SJCRH30 (cell line): ENCODE results near the gene LOC128125822.

Experiments used
- DNase-seq, 2 experiments: peaks; one replicate each; pipeline ENCODE4 v3.0.0-alpha.2; 2015 to 2020
- H3K27ac ChIP-seq: fragments of 250-450 bp; sonication (Bioruptor Pico); 2 replicates; pipeline ENCODE4 v1.5.1; 2020; ENCODE audit warnings: mild to moderate bottlenecking, moderate library complexity
- H3K27me3 ChIP-seq: fragments of 250-450 bp; sonication (Bioruptor Pico); 2 replicates; pipeline ENCODE4 v1.5.1; 2020; ENCODE audit warnings: mild to moderate bottlenecking, moderate library complexity
- H3K36me3 ChIP-seq: fragments of 250-450 bp; sonication (Bioruptor Pico); 2 replicates; pipeline ENCODE4 v1.5.1; 2020; ENCODE audit warnings: mild to moderate bottlenecking, moderate library complexity
- H3K4me1 ChIP-seq: fragments of 250-450 bp; sonication (Bioruptor Pico); 2 replicates; pipeline ENCODE4 v1.5.1; 2020; ENCODE audit warnings: mild to moderate bottlenecking, moderate library complexity
- H3K4me3 ChIP-seq: fragments of 250-450 bp; sonication (Bioruptor Pico); 2 replicates; pipeline ENCODE4 v1.5.1; 2020; ENCODE audit warnings: mild to moderate bottlenecking, moderate library complexity
- H3K9me3 ChIP-seq: fragments of 250-450 bp; sonication (Bioruptor Pico); replicated peaks from 2 replicates; pipeline ENCODE4 v1.5.1; 2020; ENCODE audit warnings: mild to moderate bottlenecking, moderate library complexity

LOC128125822 gene

DNA sequence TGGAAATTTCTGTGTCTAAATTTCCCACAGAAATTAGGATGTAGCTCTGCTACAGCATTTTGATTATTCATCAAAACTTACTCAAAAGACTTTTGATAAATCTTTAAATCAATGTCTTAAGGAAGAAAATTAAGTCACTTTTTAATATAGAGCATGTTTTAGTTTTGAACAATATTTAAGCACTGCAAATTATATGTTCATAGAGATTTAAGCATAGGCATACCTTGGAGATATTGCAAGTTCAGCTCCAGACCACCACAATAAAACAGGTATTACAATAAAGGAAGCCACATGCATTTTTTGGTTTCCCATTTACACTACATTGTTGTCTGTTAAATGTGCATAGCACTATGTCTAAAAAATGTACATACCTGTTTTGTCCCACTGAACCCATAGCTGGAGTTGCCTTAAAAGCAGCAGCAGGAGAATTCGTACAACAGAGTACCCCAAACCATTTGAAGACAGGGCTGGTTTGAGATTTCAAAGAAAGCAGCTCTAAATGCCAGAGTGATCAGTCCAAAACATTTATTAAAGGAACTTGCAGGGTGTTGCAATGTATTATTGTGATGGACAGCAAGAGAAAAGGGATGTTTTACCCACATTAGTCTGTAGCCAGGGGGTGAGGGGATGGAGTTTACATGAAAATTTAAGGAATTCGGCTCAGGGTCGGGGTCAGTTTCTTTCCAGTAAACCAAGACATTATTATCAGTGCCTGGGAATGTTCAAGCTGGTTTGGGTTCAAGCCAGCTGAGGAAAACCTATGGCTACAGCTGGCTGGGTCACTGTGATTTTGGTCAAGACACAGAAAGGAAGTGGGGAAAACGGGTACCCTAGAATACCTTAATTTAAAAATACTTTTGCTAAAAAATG is 6.3 kb upstream of the LOC128125822 start:
- H3K27ac ChIP-seq: no peak overlapping the region
- no peaks in the 10 kb centered on the region for H3K4me1 ChIP-seq
- DNase-seq: no peak

DNA sequence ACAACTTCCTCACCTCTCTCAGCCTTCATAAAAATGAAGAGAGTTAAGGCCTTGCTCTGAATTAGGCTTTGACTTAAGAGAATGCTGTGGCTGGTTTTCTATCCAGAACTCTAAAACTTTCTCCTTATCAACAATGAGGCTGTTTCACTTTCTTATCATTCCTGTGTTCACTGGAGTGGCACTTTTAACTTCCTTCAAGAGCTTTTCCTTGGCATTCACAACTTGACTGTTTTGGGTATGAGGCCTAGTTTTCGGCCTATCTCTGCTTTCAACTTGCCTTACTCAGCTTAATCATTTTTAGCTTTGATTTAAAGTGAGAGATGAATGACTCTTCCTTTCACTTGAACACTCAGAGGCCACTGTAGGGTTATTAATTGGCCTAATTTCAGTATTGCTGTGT is 4.3 kb upstream of the LOC128125822 start:
- no peak overlapping the region for H3K4me3 ChIP-seq
- 0 out of 2 replicates have a peak, but pooled peaks cover 2% of the 10 kb centered on the region for H3K9me3 ChIP-seq
- 0 out of 2 replicates have a peak, but pooled peaks cover 3% of the 10 kb centered on the region for H3K27me3 ChIP-seq
- H3K27ac ChIP-seq: no peak overlapping the region
- no peak for DNase-seq
- H3K36me3 ChIP-seq: no peaks in the 10 kb centered on the region
- H3K4me1 ChIP-seq: no peaks in the 10 kb centered on the region

More for the DNA sequence above, 6.3 kb upstream of the LOC128125822 start:
- no peak overlapping the region for H3K4me3 ChIP-seq
- H3K9me3 ChIP-seq: 0 out of 2 replicates have a peak, but pooled peaks cover 2% of the 10 kb centered on the region
- no peaks in the 10 kb centered on the region for H3K36me3 ChIP-seq
- 0 out of 2 replicates have a peak, but pooled peaks cover 3% of the 10 kb centered on the region for H3K27me3 ChIP-seq

DNA sequence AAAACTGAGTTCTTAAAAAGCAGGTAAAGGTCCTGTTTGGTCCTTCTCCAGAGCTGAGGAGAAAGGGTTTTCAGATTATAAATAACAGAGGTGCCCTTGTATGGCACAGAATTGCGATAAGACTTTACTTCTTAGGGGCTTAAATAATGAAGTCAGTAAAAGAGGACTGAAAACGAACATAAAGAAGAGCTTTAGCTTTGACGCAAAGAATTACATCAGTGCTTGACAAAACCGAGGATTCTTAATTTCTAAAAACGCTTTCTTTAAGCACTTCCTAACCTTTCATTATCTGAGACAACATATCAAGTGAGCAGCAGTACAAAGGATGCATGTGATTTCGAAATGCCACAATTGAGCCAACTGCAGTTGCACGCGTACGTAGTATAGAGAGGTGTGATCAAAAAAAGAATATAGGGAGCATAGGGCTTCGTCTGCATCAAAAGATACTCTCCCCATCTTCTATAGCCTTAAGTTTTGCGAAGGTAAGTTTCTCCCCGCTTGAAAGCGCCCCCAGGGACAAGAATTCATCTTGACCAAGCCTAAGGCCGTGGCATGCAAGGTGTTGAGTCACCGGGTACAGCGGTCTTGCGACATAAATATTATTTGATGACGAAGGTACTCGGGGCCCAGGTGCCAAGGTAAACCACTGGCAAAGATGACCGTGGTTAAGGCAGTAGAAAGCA is 778 bp upstream of the LOC128125822 start:
- H3K27me3 ChIP-seq: no peaks in the 10 kb centered on the region
- no peaks in the 10 kb centered on the region for H3K36me3 ChIP-seq
- H3K4me1 ChIP-seq: peaks cover 7% of the 10 kb centered on the region; the same call in 1 of the 2 replicates
- peak overlapping the region; percentile 88 for H3K4me3 ChIP-seq
- DNase-seq: no peak
- 0 out of 2 replicates have a peak, but pooled peaks cover 2% of the 10 kb centered on the region for H3K9me3 ChIP-seq
- peak overlapping the region; percentile 88; the same call in 1 of the 2 replicates for H3K27ac ChIP-seq

DNA sequence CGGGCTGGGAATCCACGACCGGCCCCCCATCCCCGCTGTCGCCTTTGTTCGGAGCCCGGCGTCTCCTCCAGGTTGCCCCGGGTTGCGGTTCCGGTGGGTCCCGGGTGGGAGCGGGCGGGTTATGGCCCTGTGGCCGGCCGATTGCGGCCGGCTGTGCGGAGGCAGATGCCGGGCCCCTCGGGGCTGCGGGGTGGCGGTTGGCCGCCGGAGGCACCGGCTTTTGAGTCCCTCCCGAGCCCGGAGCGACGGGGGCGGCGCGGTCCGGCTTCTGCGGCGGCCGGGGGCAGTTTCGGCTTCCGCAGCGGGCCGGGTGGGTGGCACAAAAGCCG is 431 bp downstream of the LOC128125822 start:
- Histone ChIP-seq H3K9me3 (no peaks in the 10 kb centered on the region), H3K4me1 (peaks cover 7% of the 10 kb centered on the region; the same call in 1 of the 2 replicates), H3K36me3 (peaks cover 10% of the 10 kb centered on the region), H3K27ac (peak overlapping the region; percentile 88), H3K27me3 (no peaks in the 10 kb centered on the region), H3K4me3 (peak overlapping the region; percentile 88)
- no peak for DNase-seq

DNA sequence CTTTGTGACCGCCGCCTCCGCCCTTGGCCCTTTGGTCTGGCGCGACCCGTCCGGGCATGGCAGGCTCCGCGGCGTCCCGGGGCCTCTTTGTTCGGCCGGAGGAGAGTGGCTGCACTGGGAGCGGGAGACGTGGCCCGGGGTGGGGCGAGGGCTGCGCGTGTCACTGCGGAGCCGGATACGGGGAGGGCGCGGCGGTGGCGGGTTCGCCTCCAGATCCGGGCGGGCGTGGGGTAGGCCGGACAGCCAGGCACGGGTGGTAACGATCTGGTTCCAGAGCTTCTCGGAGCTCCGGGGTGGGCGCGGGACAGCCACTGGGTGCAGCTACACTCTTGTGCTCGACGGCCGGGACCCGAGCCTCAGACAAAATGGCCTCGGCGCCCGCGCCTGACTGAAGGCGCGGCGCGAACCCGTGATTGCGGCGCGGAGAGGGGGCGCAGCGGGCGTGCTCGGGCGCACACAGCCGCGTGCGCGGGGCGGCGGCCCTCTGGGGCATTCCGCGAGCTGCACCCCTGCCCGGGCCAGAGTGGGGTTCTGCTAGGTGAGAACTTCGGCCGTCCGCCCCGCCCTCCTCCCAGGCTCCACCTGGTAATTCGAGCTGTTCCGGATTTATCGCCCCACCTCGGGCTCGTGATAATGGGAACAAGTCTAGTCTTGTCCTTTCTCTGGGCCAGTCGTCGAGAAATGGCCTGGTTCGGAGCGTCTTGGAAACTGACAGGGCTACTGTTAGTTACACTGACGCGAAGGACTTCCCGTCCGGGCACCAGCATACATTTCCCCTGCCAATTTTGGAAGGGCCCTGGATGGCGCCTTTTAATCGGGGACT is 1.0 kb downstream of the LOC128125822 start:
- Histone ChIP-seq H3K4me3 (peak overlapping the region; percentile 88), H3K9me3 (no peaks in the 10 kb centered on the region), H3K27me3 (no peaks in the 10 kb centered on the region), H3K4me1 (peaks cover 7% of the 10 kb centered on the region; the same call in 1 of the 2 replicates), H3K27ac (peak overlapping the region; percentile 88), H3K36me3 (peaks cover 16% of the 10 kb centered on the region)
- peak; percentile 53 to 69 for DNase-seq

DNA sequence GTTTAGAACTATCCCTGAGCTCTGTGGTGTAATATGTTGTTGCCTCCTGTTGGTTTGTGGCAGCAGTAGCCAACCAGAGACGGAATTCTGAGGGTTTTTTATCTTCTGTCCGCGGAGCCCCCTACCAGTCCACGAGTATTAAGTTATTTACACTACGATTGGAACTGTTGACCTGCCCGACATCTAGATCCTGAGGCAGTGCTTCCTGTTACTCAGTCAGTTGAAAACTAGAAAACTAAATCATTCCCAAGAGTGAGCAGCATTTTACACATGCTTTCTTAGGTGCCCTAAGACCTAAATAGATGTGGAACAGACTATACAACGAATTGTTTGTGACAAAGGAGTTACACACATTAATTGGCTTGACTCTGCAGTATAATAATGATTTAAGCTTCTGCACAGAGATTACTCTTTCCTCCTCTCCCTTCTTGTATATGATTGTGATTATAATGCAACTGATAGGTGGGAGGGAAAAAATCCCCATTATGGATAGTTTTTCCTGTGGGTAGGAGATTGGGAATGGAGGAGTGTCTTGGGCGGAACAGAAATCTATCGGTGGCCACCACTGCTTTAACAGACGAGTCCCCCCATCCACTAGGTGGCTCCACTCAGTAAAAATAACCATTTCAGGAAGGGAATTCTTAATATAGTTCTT is 1.7 kb downstream of the LOC128125822 start:
- H3K4me3 ChIP-seq: peak overlapping the region; percentile 88
- H3K9me3 ChIP-seq: no peaks in the 10 kb centered on the region
- H3K27ac ChIP-seq: peak overlapping the region; percentile 88
- peaks cover 7% of the 10 kb centered on the region; the same call in 1 of the 2 replicates for H3K4me1 ChIP-seq
- DNase-seq: peak; percentile 60 to 78
- H3K27me3 ChIP-seq: no peaks in the 10 kb centered on the region
- peaks cover 23% of the 10 kb centered on the region for H3K36me3 ChIP-seq

DNA sequence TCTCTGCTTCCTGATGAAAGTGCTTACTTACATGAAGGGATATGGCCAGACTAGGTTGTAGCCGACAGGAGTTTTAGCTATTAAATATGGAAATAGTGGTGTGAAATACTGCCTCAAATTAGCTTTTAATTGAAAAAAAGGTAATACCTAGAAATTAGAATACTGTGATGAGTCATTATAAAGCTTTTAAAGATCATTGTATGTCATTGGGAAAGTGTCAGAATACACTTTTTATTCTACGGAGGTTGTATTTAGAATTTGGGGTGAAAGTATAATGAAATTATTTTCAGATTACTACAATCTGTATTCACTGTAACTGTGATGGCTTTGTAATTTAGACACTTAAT is 2.2 kb downstream of the LOC128125822 start:
- Histone ChIP-seq H3K4me1 (peaks cover 7% of the 10 kb centered on the region; the same call in 1 of the 2 replicates), H3K27ac (no peak overlapping the region), H3K27me3 (no peaks in the 10 kb centered on the region), H3K4me3 (peak overlapping the region; percentile 88), H3K9me3 (no peaks in the 10 kb centered on the region), H3K36me3 (peaks cover 28% of the 10 kb centered on the region)
- DNase-seq: no peak

DNA sequence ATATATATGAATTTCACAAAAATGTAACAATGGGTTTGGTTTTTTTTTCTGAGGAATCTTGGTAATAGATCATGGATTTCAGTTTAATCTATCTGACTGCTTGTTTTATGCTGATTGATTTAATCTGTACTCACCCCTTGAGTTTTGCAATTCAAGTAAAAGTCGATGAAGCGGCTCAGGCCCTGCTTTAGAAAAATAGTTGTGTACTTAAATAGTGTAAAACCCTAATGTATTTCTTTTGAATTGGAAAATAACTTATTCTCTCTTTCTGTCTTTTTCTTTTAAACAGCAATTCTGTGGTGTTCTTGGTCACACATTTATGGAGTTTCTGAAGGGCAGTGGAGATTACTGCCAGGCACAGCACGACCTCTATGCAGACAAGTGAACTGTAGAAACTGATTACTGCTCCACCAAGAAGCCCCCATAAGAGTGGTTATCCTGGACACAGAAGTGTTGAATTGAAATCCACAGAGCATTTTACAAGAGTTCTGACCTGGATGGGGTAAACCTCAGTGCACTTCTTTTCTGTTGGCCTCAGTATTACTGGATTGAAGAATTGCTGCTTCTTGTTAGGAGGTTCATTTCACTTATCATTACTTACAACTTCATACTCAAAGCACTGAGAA is 4.0 kb downstream of the LOC128125822 start:
- Histone ChIP-seq H3K4me3 (no peak overlapping the region), H3K27me3 (no peaks in the 10 kb centered on the region), H3K9me3 (no peaks in the 10 kb centered on the region), H3K27ac (no peak overlapping the region), H3K4me1 (peaks cover 7% of the 10 kb centered on the region; the same call in 1 of the 2 replicates), H3K36me3 (peaks cover 46% of the 10 kb centered on the region)
- DNase-seq: no peak

DNA sequence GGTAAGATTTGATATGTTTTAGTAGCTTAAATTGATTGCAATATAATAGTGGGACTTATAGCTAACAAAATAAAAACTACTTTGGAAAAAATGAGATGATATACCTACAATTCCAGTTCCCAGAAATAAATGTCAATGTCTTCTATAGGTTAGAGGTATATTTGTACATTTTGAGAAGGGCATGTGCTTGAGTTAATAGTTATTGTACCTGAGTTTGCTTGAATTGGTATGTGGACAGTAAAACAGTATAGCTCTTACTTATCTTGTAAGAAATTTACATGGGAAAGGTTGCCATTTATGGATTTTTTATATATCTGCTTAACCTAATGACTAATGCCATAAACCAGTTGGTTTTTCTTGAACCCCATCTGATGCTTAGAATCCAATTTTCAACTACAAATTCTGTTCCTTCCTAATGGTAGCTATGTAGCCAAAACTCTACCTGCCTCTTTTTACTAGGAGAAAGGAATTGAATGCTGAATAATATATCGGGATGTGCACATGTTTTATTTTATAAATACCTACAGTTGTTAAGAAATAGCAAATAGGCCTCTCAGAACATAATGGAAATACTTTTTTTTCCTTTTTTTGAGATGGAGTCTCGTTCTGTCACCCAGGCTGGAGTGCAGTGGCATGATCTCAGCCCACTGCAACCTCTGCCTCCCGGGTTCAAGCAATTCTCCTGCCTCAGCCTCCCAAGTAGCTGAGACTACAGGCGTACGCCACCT is 4.9 kb downstream of the LOC128125822 start:
- DNase-seq: no peak
- H3K9me3 ChIP-seq: no peaks in the 10 kb centered on the region
- H3K27me3 ChIP-seq: no peaks in the 10 kb centered on the region
- H3K4me1 ChIP-seq: peaks cover 7% of the 10 kb centered on the region; the same call in 1 of the 2 replicates
- peaks cover 52% of the 10 kb centered on the region for H3K36me3 ChIP-seq
- H3K4me3 ChIP-seq: no peak overlapping the region
- H3K27ac ChIP-seq: no peak overlapping the region

DNA sequence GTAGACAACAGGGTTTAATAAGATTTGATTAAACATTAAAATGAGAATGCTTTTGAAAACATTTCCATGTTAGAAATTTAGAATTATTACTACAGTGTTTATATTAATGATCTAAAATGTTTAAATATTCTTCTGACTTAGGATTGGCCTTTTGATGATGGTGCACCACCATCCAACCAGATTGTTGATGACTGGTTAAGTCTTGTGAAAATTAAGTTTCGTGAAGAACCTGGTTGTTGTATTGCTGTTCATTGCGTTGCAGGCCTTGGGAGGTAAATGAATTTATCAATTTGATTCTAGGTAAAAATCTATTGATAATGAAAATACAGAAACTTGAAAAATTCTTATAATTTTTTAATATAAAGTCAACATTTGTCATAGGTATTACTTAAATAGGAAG is 6.5 kb downstream of the LOC128125822 start:
- DNase-seq: no peak
- Histone ChIP-seq H3K4me3 (no peak overlapping the region), H3K4me1 (peaks cover 7% of the 10 kb centered on the region; the same call in 1 of the 2 replicates), H3K27ac (no peak overlapping the region), H3K36me3 (peaks cover 58% of the 10 kb centered on the region), H3K27me3 (no peaks in the 10 kb centered on the region), H3K9me3 (no peaks in the 10 kb centered on the region)

DNA sequence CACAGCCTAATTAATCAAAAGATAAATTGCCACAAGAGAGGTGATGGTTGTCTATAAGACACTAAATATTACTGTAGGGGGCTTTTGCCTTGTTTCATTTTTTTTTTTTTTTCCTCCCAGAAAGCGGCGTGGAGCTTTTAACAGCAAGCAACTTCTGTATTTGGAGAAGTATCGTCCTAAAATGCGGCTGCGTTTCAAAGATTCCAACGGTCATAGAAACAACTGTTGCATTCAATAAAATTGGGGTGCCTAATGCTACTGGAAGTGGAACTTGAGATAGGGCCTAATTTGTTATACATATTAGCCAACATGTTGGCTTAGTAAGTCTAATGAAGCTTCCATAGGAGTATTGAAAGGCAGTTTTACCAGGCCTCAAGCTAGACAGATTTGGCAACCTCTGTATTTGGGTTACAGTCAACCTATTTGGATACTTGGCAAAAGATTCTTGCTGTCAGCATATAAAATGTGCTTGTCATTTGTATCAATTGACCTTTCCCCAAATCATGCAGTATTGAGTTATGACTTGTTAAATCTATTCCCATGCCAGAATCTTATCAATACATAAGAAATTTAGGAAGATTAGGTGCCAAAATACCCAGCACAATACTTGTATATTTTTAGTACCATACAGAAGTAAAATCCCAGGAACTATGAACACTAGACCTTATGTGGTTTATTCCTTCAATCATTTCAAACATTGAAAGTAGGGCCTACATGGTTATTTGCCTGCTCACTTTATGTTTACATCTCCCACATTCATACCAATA is 7.8 kb downstream of the LOC128125822 start:
- DNase-seq: no peak
- peaks cover 58% of the 10 kb centered on the region for H3K36me3 ChIP-seq
- no peaks in the 10 kb centered on the region for H3K9me3 ChIP-seq
- H3K27ac ChIP-seq: no peak overlapping the region
- H3K4me3 ChIP-seq: no peak overlapping the region
- H3K4me1 ChIP-seq: 0 out of 2 replicates have a peak, but pooled peaks cover 1% of the 10 kb centered on the region
- H3K27me3 ChIP-seq: no peaks in the 10 kb centered on the region

DNA sequence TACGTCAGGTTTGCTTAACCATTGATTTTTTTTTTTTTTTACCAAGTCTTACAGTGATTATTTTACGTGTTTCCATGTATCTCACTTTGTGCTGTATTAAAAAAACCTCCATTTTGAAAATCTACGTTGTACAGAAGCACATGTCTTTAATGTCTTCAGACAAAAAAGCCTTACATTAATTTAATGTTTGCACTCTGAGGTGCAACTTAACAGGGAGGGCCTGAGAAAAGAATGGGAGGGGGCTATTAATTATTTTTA is 8.4 kb downstream of the LOC128125822 start:
- DNase-seq: no peak
- Histone ChIP-seq H3K27ac (no peak overlapping the region), H3K4me1 (no peaks in the 10 kb centered on the region), H3K27me3 (no peaks in the 10 kb centered on the region), H3K9me3 (no peaks in the 10 kb centered on the region), H3K4me3 (no peak overlapping the region), H3K36me3 (peaks cover 58% of the 10 kb centered on the region)
